Left cardiac atrium (tissue), 4 donors: ENCODE results near the gene MRPL51. TPM values are rescaled to one million over a fixed set of nuclear protein-coding genes. Genes with fewer than 3 reads are reported as not detected.
"Not testable (repeated sequence)": the region's sequence is repeated elsewhere in the genome, so short reads cannot be mapped to it uniquely, and the experiment has no call there.

Experiments used
- ATAC-seq, 2 donors: fragments of 200-7000 bp; cut with Tn5 transposase; one replicate each; pipeline ENCODE4 v1.9.1; 2020; ENCODE audit warnings: mild to moderate bottlenecking in 2 of 2, moderate library complexity in 2 of 2
- DNase-seq: peaks from one replicate; pipeline ENCODE4 v3.0.0-alpha.2; 2020
- intact Hi-C, 2 donors: fragments of 100-400 bp; cut with DNase I; formaldehyde crosslinking; loops; one replicate each; pipeline versions ENCODE4 v1.14.1 to v1.15.1; 2022 to 2023
- total RNA-seq, 2 donors: library from RNA; stranded (reverse); fragmentation: NEBNext Ultra II Directional; extraction: Animal tissue kit (Norgen Biotek cat#: 25700); gene quantifications; one replicate each; pipeline ENCODE4 v1.2.1, GENCODE V29; 2021
- donor health status: DM: no; HTN: yes; CAD: no.
- donor health status: DM: no; HTN: yes; CAD: no; lungs with severe emphysema.
- donor health status: DM: yes; HTN: yes; CAD: no.
- donor health status: Dilated cardiomyopathy.

Gene MRPL51
- total RNA-seq, 2 donors from 2014 or later: 202 to 203 TPM

GRCh38 chr12:6500466-6500865, 7.4 kb upstream of the MRPL51 start:
- ATAC-seq (no peak), DNase-seq (no peak)
- intact Hi-C loops: no loop called here

- intact Hi-C loops, DNase-seq, ATAC-seq: not testable (repeated sequence)
These were observed 4.2 kb upstream of the MRPL51 start for GRCh38 chr12:6497291-6497690.

- intact Hi-C loops: loop anchor here in 1 of 2 donors (5.0 kb wide), 1 partner anchor 37 kb away; the partner anchor contains the start of gene GAPDH
These were observed 1.9 kb upstream of the MRPL51 start for GRCh38 chr12:6494968-6495367.

GRCh38 chr12:6494258-6494743, 1.2 kb upstream of the MRPL51 start:
- ATAC-seq: peak in 1 of 2 donors; percentile 3

More at GRCh38 chr12:6494968-6495367, 1.9 kb upstream of the MRPL51 start:
- no peak for ATAC-seq
- no peak for DNase-seq

GRCh38 chr12:6493497-6494257, 615 bp upstream of the MRPL51 start, which contains the start of gene NCAPD2:
TSS of gene NCAPD2 (plus strand) at chr12:6494102. CDS start at chr12:6495099, 997 bp downstream.
- intact Hi-C loops: loop anchor here in 1 of 2 donors (5.0 kb wide), 1 partner anchor 39 kb away; the partner anchor contains the start of gene GAPDH
- DNase-seq (peak; percentile 96), ATAC-seq (peak; percentile 97 to 98)

More at GRCh38 chr12:6494258-6494743, 1.2 kb upstream of the MRPL51 start:
- intact Hi-C loops: loop anchor here in 1 of 2 donors (5.0 kb wide), 1 partner anchor 38 kb away; the partner anchor contains the start of gene GAPDH
- DNase-seq: no peak

GRCh38 chr12:6490673-6491072, 2.4 kb downstream of the MRPL51 start:
- ATAC-seq: not testable (repeated sequence)
- intact Hi-C loops: loop anchor here in 1 of 2 donors (5.0 kb wide), 1 partner anchor 42 kb away; the partner anchor contains the start of gene GAPDH

GRCh38 chr12:6489449-6489848, 3.6 kb downstream of the MRPL51 start:
- DNase-seq (no peak), ATAC-seq (no peak)
- intact Hi-C loops: no loop called here

More at GRCh38 chr12:6490673-6491072, 2.4 kb downstream of the MRPL51 start:
- not testable (repeated sequence) for DNase-seq

- no peak for DNase-seq
- no peak for ATAC-seq
- intact Hi-C loops: no loop called here
These were observed 4.8 kb downstream of the MRPL51 start for GRCh38 chr12:6488240-6488639.

GRCh38 chr12:6478416-6478815, 14.6 kb downstream of the MRPL51 start:
- ATAC-seq (no peak), DNase-seq (no peak)
- intact Hi-C loops: no loop called here

GRCh38 chr12:6477601-6478377, 15.3 kb downstream of the MRPL51 start:
- DNase-seq, intact Hi-C loops: not testable (repeated sequence)
- peak in 1 of 2 donors; percentile 16 for ATAC-seq

GRCh38 chr12:6476489-6476888, 16.6 kb downstream of the MRPL51 start:
- ATAC-seq (peak in 1 of 2 donors; percentile 13), DNase-seq (no peak)
- intact Hi-C loops: no loop called here

- DNase-seq, intact Hi-C loops, ATAC-seq: not testable (repeated sequence)
These were observed 17.7 kb downstream of the MRPL51 start for GRCh38 chr12:6475233-6475975.

- intact Hi-C loops: no loop called here
- no peak for DNase-seq
- ATAC-seq: no peak
These were observed 20.6 kb downstream of the MRPL51 start for GRCh38 chr12:6472491-6472890.

- intact Hi-C loops: no loop called here
- DNase-seq (no peak), ATAC-seq (no peak)
These were observed 21.1 kb downstream of the MRPL51 start for GRCh38 chr12:6471989-6472360.

GRCh38 chr12:6470375-6471163, 22.5 kb downstream of the MRPL51 start, which contains the start of gene VAMP1:
TSS of gene VAMP1 (minus strand) at chr12:6470677. CDS start at chr12:6470531, 146 bp downstream.
- ATAC-seq (peak; percentile 95 to 97), DNase-seq (peak; percentile 98)
- intact Hi-C loops: no loop called here

- intact Hi-C loops: loop anchor here in 1 of 2 donors (5.0 kb wide), 1 partner anchor 142 kb away; no protein-coding TSS in a partner anchor
These were observed 23.3 kb downstream of the MRPL51 start for GRCh38 chr12:6469609-6470374.

GRCh38 chr12:6469092-6469491, 24.0 kb downstream of the MRPL51 start:
- DNase-seq: no peak
- no peak for ATAC-seq
- intact Hi-C loops: loop anchor here in 1 of 2 donors (5.0 kb wide), 1 partner anchor 142 kb away; no protein-coding TSS in a partner anchor

More at GRCh38 chr12:6469609-6470374, 23.3 kb downstream of the MRPL51 start:
- ATAC-seq (no peak), DNase-seq (no peak)
